Vagina (tissue), 2 donors: ENCODE results near the gene TMPRSS5. TPM values are rescaled to one million over a fixed set of nuclear protein-coding genes. Genes with fewer than 3 reads are reported as not detected.
A peak's percentile ranks its signal among the peaks of the same experiment; 100 is the strongest.
"Not testable (repeated sequence)": the region's sequence is repeated elsewhere in the genome, so short reads cannot be mapped to it uniquely, and the experiment has no call there.

ENCODE experiments used
- DNase-seq, 2 donors: peaks; one replicate each; pipeline ENCODE4 v3.0.0-alpha.2; 2017; ENCODE audit errors: extremely low spot score in 2 of 2
- H3K27ac ChIP-seq: fragments of 200-600 bp; sonication (generic); one replicate; pipeline ENCODE4 v1.5.1; 2019
- H3K27me3 ChIP-seq: fragments of 200-600 bp; sonication (generic); one replicate; pipeline ENCODE4 v1.5.1; 2019
- H3K36me3 ChIP-seq, 2 donors: fragments of 200-600 bp; sonication (generic); one replicate each; pipeline ENCODE4 v1.5.1; 2017 to 2019
- H3K4me1 ChIP-seq: fragments of 200-600 bp; sonication (generic); one replicate; pipeline ENCODE4 v1.5.1; 2019
- H3K4me3 ChIP-seq, 2 donors: fragments of 200-600 bp; sonication (generic); 1 replicate in 1 of 2; 2 replicates in 1 of 2; pipeline ENCODE4 v1.5.1; 2016 to 2019
- H3K9me3 ChIP-seq: fragments of 200-600 bp; sonication (generic); one replicate; pipeline ENCODE4 v1.5.1; 2019
- CTCF ChIP-seq, 3 experiments: fragments of 450-650 bp in 2 of 3; fragments of 200-600 bp in 1 of 3; sonication (generic) in 1 of 3; IDR thresholded peaks; one replicate each; pipeline ENCODE4 v1.5.1; 2017 to 2019; ENCODE audit warnings: antibody characterized with exemption in 3 of 3, mild to moderate bottlenecking in 2 of 3, moderate library complexity in 2 of 3
- POLR2A ChIP-seq, 2 donors: fragments of 450-650 bp; IDR thresholded peaks; one replicate each; pipeline ENCODE4 v1.6.1; 2017; ENCODE audit warnings: antibody characterized with exemption in 2 of 2, mild to moderate bottlenecking in 2 of 2, moderate library complexity in 2 of 2
- POLR2AphosphoS5 ChIP-seq, 2 donors: sonication (generic); formaldehyde crosslinking; IDR thresholded peaks; one replicate each; pipeline ENCODE4 v1.9.0; 2017; ENCODE audit warnings: antibody characterized with exemption in 2 of 2, mild to moderate bottlenecking in 2 of 2, low read depth in 1 of 2; ENCODE audit not compliant: insufficient read depth in 1 of 2
- intact Hi-C: fragments of 100-400 bp; cut with DNase I; formaldehyde crosslinking; loops from one replicate; pipeline ENCODE4 v1.15.1; 2023
- total RNA-seq: library from RNA; depleted of rRNA; stranded (reverse); fragments of >200 nt; gene quantifications from one replicate; pipeline ENCODE4 v1.2.3, GENCODE V29; 2016

The TMPRSS5 gene
- total RNA-seq, 1 donor from 2014 or later, result not detected

GRCh38 chr11:113675565-113675964, 30.5 kb downstream of the TMPRSS5 start:
- H3K27ac ChIP-seq, result no peak overlapping the region
- no peak for DNase-seq
- no peak for TF ChIP-seq POLR2A (IDR thresholded peaks at IDR 0.05)
- TF ChIP-seq CTCF (IDR thresholded peaks at IDR 0.05), result no peak
- TF ChIP-seq POLR2AphosphoS5 (IDR thresholded peaks at IDR 0.05; ENCODE audit: insufficient read depth in 1 of 2, low read depth in 1 of 2), result no peak
- peaks cover 4% of the 10 kb centered on the region for H3K4me1 ChIP-seq
- no peaks in the 10 kb centered on the region for H3K36me3 ChIP-seq
- no peaks in the 10 kb centered on the region for H3K9me3 ChIP-seq
- no peak overlapping the region for H3K4me3 ChIP-seq
- intact Hi-C loops, result no loop called here
- no peaks in the 10 kb centered on the region for H3K27me3 ChIP-seq

GRCh38 chr11:113675003-113675561, 31.0 kb downstream of the TMPRSS5 start:
- H3K27me3 ChIP-seq, result no peaks in the 10 kb centered on the region
- H3K4me3 ChIP-seq, result no peak overlapping the region
- peak in 1 of 2 donors; percentile 94 for DNase-seq
- intact Hi-C loops, result no loop called here
- peaks cover 4% of the 10 kb centered on the region for H3K4me1 ChIP-seq
- H3K9me3 ChIP-seq, result no peaks in the 10 kb centered on the region
- H3K36me3 ChIP-seq, result no peaks in the 10 kb centered on the region
- no peak overlapping the region for H3K27ac ChIP-seq
- no peak for TF ChIP-seq POLR2AphosphoS5 (IDR thresholded peaks at IDR 0.05; ENCODE audit: insufficient read depth in 1 of 2, low read depth in 1 of 2)
- no peak for TF ChIP-seq CTCF (IDR thresholded peaks at IDR 0.05)
- no peak for TF ChIP-seq POLR2A (IDR thresholded peaks at IDR 0.05)

GRCh38 chr11:113674397-113674685, 31.8 kb downstream of the TMPRSS5 start:
- Histone ChIP-seq H3K4me3 (no peak overlapping the region), H3K9me3 (no peaks in the 10 kb centered on the region), H3K36me3 (no peaks in the 10 kb centered on the region), H3K27me3 (no peaks in the 10 kb centered on the region), H3K4me1 (peaks cover 4% of the 10 kb centered on the region), H3K27ac (no peak overlapping the region)
- intact Hi-C loops, result no loop called here
- DNase-seq, result no peak
- TF ChIP-seq POLR2A (IDR thresholded peaks at IDR 0.05) (no peak), POLR2AphosphoS5 (IDR thresholded peaks at IDR 0.05; ENCODE audit: insufficient read depth in 1 of 2, low read depth in 1 of 2) (no peak), CTCF (IDR thresholded peaks at IDR 0.05) (no peak)

GRCh38 chr11:113673550-113674396, 32.3 kb downstream of the TMPRSS5 start:
- TF ChIP-seq POLR2AphosphoS5 (IDR thresholded peaks at IDR 0.05; ENCODE audit: insufficient read depth in 1 of 2, low read depth in 1 of 2) (no peak), POLR2A (IDR thresholded peaks at IDR 0.05) (no peak), CTCF (IDR thresholded peaks at IDR 0.05) (no peak)
- H3K36me3 ChIP-seq, result no peaks in the 10 kb centered on the region
- DNase-seq, result peak in 1 of 2 donors; percentile 70
- intact Hi-C loops, result no loop called here
- no peak overlapping the region for H3K4me3 ChIP-seq
- H3K9me3 ChIP-seq, result no peaks in the 10 kb centered on the region
- H3K27ac ChIP-seq, result no peak overlapping the region
- H3K27me3 ChIP-seq, result no peaks in the 10 kb centered on the region
- H3K4me1 ChIP-seq, result peaks cover 4% of the 10 kb centered on the region

GRCh38 chr11:113671914-113672313, 34.2 kb downstream of the TMPRSS5 start:
- H3K36me3 ChIP-seq, H3K4me1 ChIP-seq, DNase-seq, H3K4me3 ChIP-seq, intact Hi-C loops, H3K27ac ChIP-seq, H3K27me3 ChIP-seq, H3K9me3 ChIP-seq: not testable (repeated sequence)
